ENCODE measurements around the gene COBL. TPM values are rescaled to one million over a fixed set of nuclear protein-coding genes. Genes with fewer than 3 reads are reported as not detected.

Gene COBL
- total RNA-seq, 1 donor from 2014 or later = 38.3 TPM

GRCh38 chr7:51029701-51030191 lies 286.9 kb downstream of the COBL start:
- no peak for ATAC-seq
- no peak for DNase-seq (ENCODE audit: low spot score)

- no peak for ATAC-seq
- DNase-seq (ENCODE audit: low spot score) = peak; percentile 15
Observed at GRCh38 chr7:51029131-51029530, 287.5 kb downstream of the COBL start.

- no peak for ATAC-seq
- DNase-seq (ENCODE audit: low spot score) = peak; percentile 29
Observed at GRCh38 chr7:51027935-51028830, 288.4 kb downstream of the COBL start.

- DNase-seq (ENCODE audit: low spot score) (peak; percentile 15), ATAC-seq (no peak)
Observed at GRCh38 chr7:51027106-51027934, 289.3 kb downstream of the COBL start.

- peak; percentile 31 for DNase-seq (ENCODE audit: low spot score)
- no peak for ATAC-seq
Observed at GRCh38 chr7:51026341-51026740, 290.3 kb downstream of the COBL start.

- ATAC-seq (peak; percentile 30), DNase-seq (ENCODE audit: low spot score) (peak; percentile 23)
Observed at GRCh38 chr7:51025668-51026067, 290.9 kb downstream of the COBL start.

- peak; percentile 31 for DNase-seq (ENCODE audit: low spot score)
- ATAC-seq = no peak
Observed at GRCh38 chr7:51024867-51025266, 291.7 kb downstream of the COBL start.

- ATAC-seq (no peak), DNase-seq (ENCODE audit: low spot score) (peak; percentile 27)
Observed at GRCh38 chr7:51023547-51023946, 293.1 kb downstream of the COBL start.

- no peak for ATAC-seq
- DNase-seq (ENCODE audit: low spot score) = peak; percentile 15
Observed at GRCh38 chr7:51022821-51023220, 293.8 kb downstream of the COBL start.

GRCh38 chr7:51021906-51022570 lies 294.6 kb downstream of the COBL start:
- ATAC-seq (no peak), DNase-seq (ENCODE audit: low spot score) (peak; percentile 26)

- ATAC-seq = no peak
- peak; percentile 19 for DNase-seq (ENCODE audit: low spot score)
Observed at GRCh38 chr7:51020944-51021343, 295.7 kb downstream of the COBL start.

- peak; percentile 22 for DNase-seq (ENCODE audit: low spot score)
- no peak for ATAC-seq
Observed at GRCh38 chr7:51019891-51020870, 296.4 kb downstream of the COBL start.

- ATAC-seq (no peak), DNase-seq (ENCODE audit: low spot score) (no peak)
Observed at GRCh38 chr7:51019191-51019844, 297.3 kb downstream of the COBL start.

GRCh38 chr7:51017576-51018535 lies 298.8 kb downstream of the COBL start:
- no peak for DNase-seq (ENCODE audit: low spot score)
- no peak for ATAC-seq

GRCh38 chr7:51016546-51016945 lies 300.1 kb downstream of the COBL start:
- DNase-seq (ENCODE audit: low spot score) (no peak), ATAC-seq (no peak)

GRCh38 chr7:51015581-51015980 lies 301.0 kb downstream of the COBL start:
- peak; percentile 32 for DNase-seq (ENCODE audit: low spot score)
- ATAC-seq = no peak

- DNase-seq (ENCODE audit: low spot score) (peak; percentile 22), ATAC-seq (no peak)
Observed at GRCh38 chr7:51014811-51015210, 301.8 kb downstream of the COBL start.

- no peak for DNase-seq (ENCODE audit: low spot score)
- peak; percentile 35 for ATAC-seq
Observed at GRCh38 chr7:51013861-51014511, 302.6 kb downstream of the COBL start.

Measured in left lobe of liver (tissue), 2 donors.